Upper lobe of left lung (tissue), 6 donors: ENCODE data around the gene ARNT2. TPM values are rescaled to one million over a fixed set of nuclear protein-coding genes. Genes with fewer than 3 reads are reported as not detected.
A peak's percentile ranks its signal among the peaks of the same experiment; 100 is the strongest.

ENCODE experiments used
- ATAC-seq, 2 donors: fragments of 200-7000 bp; cut with Tn5 transposase; one replicate each; pipeline ENCODE4 v1.9.1; 2022; ENCODE audit warnings: mild to moderate bottlenecking in 2 of 2, moderate library complexity in 2 of 2; ENCODE audit not compliant: low FRiP score in 2 of 2
- DNase-seq, 2 donors: peaks; one replicate each; pipeline ENCODE4 v3.0.0-alpha.2; 2019 to 2020
- H3K27ac ChIP-seq, 4 donors: fragments of 200-600 bp; sonication (generic); one replicate each; pipeline ENCODE4 v1.5.1; 2016 to 2019
- H3K27me3 ChIP-seq, 4 donors: fragments of 200-600 bp; sonication (generic); one replicate each; pipeline ENCODE4 v1.5.1; 2017 to 2019
- H3K36me3 ChIP-seq, 4 donors: fragments of 200-600 bp; sonication (generic); one replicate each; pipeline ENCODE4 v1.5.1; 2016 to 2019
- H3K4me1 ChIP-seq, 4 donors: fragments of 200-600 bp; sonication (generic); one replicate each; pipeline ENCODE4 v1.5.1; 2018 to 2019
- H3K4me3 ChIP-seq, 4 donors: fragments of 200-600 bp; sonication (generic); one replicate each; pipeline ENCODE4 v1.5.1; 2017 to 2019; ENCODE audit warnings: mild to moderate bottlenecking in 2 of 4, moderate library complexity in 1 of 4
- H3K9me3 ChIP-seq, 4 donors: fragments of 200-600 bp; sonication (generic); one replicate each; pipeline ENCODE4 v1.5.1; 2018 to 2019
- CTCF ChIP-seq, 6 experiments: fragments of 450-650 bp in 4 of 6; fragments of 200-600 bp in 2 of 6; sonication (generic) in 2 of 6; IDR thresholded peaks; one replicate each; pipeline ENCODE4 v1.5.1; 2016 to 2019; ENCODE audit warnings: antibody characterized with exemption in 6 of 6
- EP300 ChIP-seq, 4 donors: sonication (generic); formaldehyde crosslinking; IDR thresholded peaks; one replicate each; pipeline ENCODE4 v1.5.1; 2017; ENCODE audit warnings: antibody characterized with exemption in 4 of 4, control low read depth in 2 of 4
- POLR2A ChIP-seq, 4 donors: fragments of 450-650 bp; IDR thresholded peaks; one replicate each; pipeline ENCODE4 v1.5.1; 2016 to 2017; ENCODE audit warnings: antibody characterized with exemption in 4 of 4, mild to moderate bottlenecking in 2 of 4
- POLR2AphosphoS5 ChIP-seq, 2 donors: sonication (generic); formaldehyde crosslinking; IDR thresholded peaks; one replicate each; pipeline ENCODE4 v1.5.1; 2017; ENCODE audit warnings: antibody characterized with exemption in 2 of 2
- WGBS, 2 donors: methylation state at CpG; one replicate each; pipeline ENCODE4 v1.1.5; 2017 to 2018; 5-methylcytosine and 5-hydroxymethylcytosine counted together
- total RNA-seq, 6 donors: library from RNA; depleted of rRNA in 4 of 6; stranded (reverse); fragments of >200 nt in 4 of 6; gene quantifications; one replicate each; pipeline versions ENCODE4 v1.1.0 to v1.2.1, GENCODE V29; 2016 to 2021
- donor health status: DM: no; HTN: no; CAD: no; lungs with moderate emphysema.
- donor health status: DM: no; HTN: yes; CAD: no; lungs with severe emphysema.

Gene ARNT2
- total RNA-seq, 6 donors from 2014 or later = 4.7 to 26.9 (median 8.4) TPM

GRCh38 chr15:80578871-80579270 is 174.7 kb downstream of the ARNT2 start:
- TF ChIP-seq EP300 (IDR thresholded peaks at IDR 0.05) (no peak), POLR2A (IDR thresholded peaks at IDR 0.05) (no peak), CTCF (IDR thresholded peaks at IDR 0.05) (no peak), POLR2AphosphoS5 (IDR thresholded peaks at IDR 0.05) (no peak)
- no peak overlapping the region for H3K4me3 ChIP-seq
- H3K9me3 ChIP-seq = no peaks in the 10 kb centered on the region
- DNase-seq (peak in 1 of 2 donors; percentile 9), ATAC-seq (no peak)
- H3K27me3 ChIP-seq = no peaks in the 10 kb centered on the region
- H3K36me3 ChIP-seq = no peaks in the 10 kb centered on the region
- no peak overlapping the region for H3K27ac ChIP-seq
- WGBS, 2 donors = 94 to 97% methylated on average over 7 of the region's 7 CpGs
- no peaks in the 10 kb centered on the region for H3K4me1 ChIP-seq

- Histone ChIP-seq H3K36me3 (no peaks in the 10 kb centered on the region), H3K27me3 (no peaks in the 10 kb centered on the region), H3K4me3 (no peak overlapping the region), H3K27ac (no peak overlapping the region), H3K4me1 (peaks cover 0 to 3% (median 0%) of the 10 kb centered on the region in 4 donors), H3K9me3 (no peaks in the 10 kb centered on the region)
- DNase-seq = peak in 1 of 2 donors; percentile 3
- no peak for TF ChIP-seq POLR2A (IDR thresholded peaks at IDR 0.05)
- no peak for TF ChIP-seq POLR2AphosphoS5 (IDR thresholded peaks at IDR 0.05)
- no peak for TF ChIP-seq EP300 (IDR thresholded peaks at IDR 0.05)
- TF ChIP-seq CTCF (IDR thresholded peaks at IDR 0.05) = no peak
- WGBS, 2 donors = 80 to 81% methylated on average over 6 of the region's 6 CpGs
- ATAC-seq = no peak
Observed at GRCh38 chr15:80579611-80580010, 175.4 kb downstream of the ARNT2 start.

GRCh38 chr15:80580106-80580505 is 175.9 kb downstream of the ARNT2 start:
- TF ChIP-seq POLR2A (IDR thresholded peaks at IDR 0.05) (no peak), CTCF (IDR thresholded peaks at IDR 0.05) (no peak), EP300 (IDR thresholded peaks at IDR 0.05) (no peak), POLR2AphosphoS5 (IDR thresholded peaks at IDR 0.05) (no peak)
- Histone ChIP-seq H3K36me3 (no peaks in the 10 kb centered on the region), H3K27ac (no peak overlapping the region), H3K9me3 (no peaks in the 10 kb centered on the region), H3K4me1 (peaks cover 0 to 5% (median 0%) of the 10 kb centered on the region in 4 donors), H3K27me3 (no peaks in the 10 kb centered on the region), H3K4me3 (no peak overlapping the region)
- ATAC-seq (no peak), DNase-seq (no peak)
- 71 to 87% methylated on average over 9 of the region's 9 CpGs for WGBS, 2 donors

- Histone ChIP-seq H3K27ac (no peak overlapping the region), H3K36me3 (no peaks in the 10 kb centered on the region), H3K27me3 (no peaks in the 10 kb centered on the region), H3K4me1 (peaks cover 0 to 5% (median 0%) of the 10 kb centered on the region in 4 donors), H3K9me3 (no peaks in the 10 kb centered on the region), H3K4me3 (no peak overlapping the region)
- ATAC-seq = no peak
- TF ChIP-seq POLR2A (IDR thresholded peaks at IDR 0.05) (no peak), CTCF (IDR thresholded peaks at IDR 0.05) (no peak), EP300 (IDR thresholded peaks at IDR 0.05) (no peak), POLR2AphosphoS5 (IDR thresholded peaks at IDR 0.05) (no peak)
- 94 to 97% methylated on average over 6 to 11 of the region's 11 CpGs for WGBS, 2 donors
- peak in 1 of 2 donors; percentile 50 for DNase-seq
Observed at GRCh38 chr15:80580536-80581260, 176.5 kb downstream of the ARNT2 start.

GRCh38 chr15:80581976-80582375 is 177.8 kb downstream of the ARNT2 start:
- WGBS, 2 donors = 87 to 90% methylated on average over 7 of the region's 7 CpGs
- Histone ChIP-seq H3K4me1 (peaks cover 0 to 5% (median 0%) of the 10 kb centered on the region in 4 donors), H3K4me3 (no peak overlapping the region), H3K9me3 (no peaks in the 10 kb centered on the region), H3K27ac (no peak overlapping the region), H3K36me3 (no peaks in the 10 kb centered on the region), H3K27me3 (no peaks in the 10 kb centered on the region)
- TF ChIP-seq CTCF (IDR thresholded peaks at IDR 0.05) (no peak), EP300 (IDR thresholded peaks at IDR 0.05) (no peak), POLR2A (IDR thresholded peaks at IDR 0.05) (no peak), POLR2AphosphoS5 (IDR thresholded peaks at IDR 0.05) (no peak)
- DNase-seq (peak in 1 of 2 donors; percentile 8), ATAC-seq (no peak)
